Measurements from ENCODE around the gene SOX15.
A peak's percentile ranks its signal among the peaks of the same experiment; 100 is the strongest.

DNA sequence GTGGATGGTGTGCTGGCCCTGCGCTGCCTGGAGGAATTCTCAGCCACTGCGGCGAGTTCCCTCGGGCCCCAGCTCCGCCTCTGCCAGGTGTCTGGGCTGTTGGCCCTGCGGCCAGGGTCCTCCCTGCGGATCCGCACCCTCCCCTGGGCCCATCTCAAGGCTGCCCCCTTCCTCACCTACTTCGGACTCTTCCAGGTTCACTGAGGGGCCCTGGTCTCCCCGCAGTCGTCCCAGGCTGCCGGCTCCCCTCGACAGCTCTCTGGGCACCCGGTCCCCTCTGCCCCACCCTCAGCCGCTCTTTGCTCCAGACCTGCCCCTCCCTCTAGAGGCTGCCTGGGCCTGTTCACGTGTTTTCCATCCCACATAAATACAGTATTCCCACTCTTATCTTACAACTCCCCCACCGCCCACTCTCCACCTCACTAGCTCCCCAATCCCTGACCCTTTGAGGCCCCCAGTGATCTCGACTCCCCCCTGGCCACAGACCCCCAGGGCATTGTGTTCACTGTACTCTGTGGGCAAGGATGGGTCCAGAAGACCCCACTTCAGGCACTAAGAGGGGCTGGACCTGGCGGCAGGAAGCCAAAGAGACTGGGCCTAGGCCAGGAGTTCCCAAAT lies 32.6 kb downstream of the SOX15 start:
- TF ChIP-seq, protein P1, sequence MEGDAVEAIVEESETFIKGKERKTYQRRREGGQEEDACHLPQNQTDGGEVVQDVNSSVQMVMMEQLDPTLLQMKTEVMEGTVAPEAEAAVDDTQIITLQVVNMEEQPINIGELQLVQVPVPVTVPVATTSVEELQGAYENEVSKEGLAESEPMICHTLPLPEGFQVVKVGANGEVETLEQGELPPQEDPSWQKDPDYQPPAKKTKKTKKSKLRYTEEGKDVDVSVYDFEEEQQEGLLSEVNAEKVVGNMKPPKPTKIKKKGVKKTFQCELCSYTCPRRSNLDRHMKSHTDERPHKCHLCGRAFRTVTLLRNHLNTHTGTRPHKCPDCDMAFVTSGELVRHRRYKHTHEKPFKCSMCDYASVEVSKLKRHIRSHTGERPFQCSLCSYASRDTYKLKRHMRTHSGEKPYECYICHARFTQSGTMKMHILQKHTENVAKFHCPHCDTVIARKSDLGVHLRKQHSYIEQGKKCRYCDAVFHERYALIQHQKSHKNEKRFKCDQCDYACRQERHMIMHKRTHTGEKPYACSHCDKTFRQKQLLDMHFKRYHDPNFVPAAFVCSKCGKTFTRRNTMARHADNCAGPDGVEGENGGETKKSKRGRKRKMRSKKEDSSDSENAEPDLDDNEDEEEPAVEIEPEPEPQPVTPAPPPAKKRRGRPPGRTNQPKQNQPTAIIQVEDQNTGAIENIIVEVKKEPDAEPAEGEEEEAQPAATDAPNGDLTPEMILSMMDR (IDR thresholded peaks at IDR 0.05), result peak in 1 of 6 experiments; percentile 10
- no peak for TF ChIP-seq POLR2A (IDR thresholded peaks at IDR 0.05)

All from thyroid gland (tissue), 4 donors.